ENCODE measurements around the gene RPL3. TPM values are rescaled to one million over a fixed set of nuclear protein-coding genes. Genes with fewer than 3 reads are reported as not detected.
"Not testable (repeated sequence)": the region's sequence is repeated elsewhere in the genome, so short reads cannot be mapped to it uniquely, and the experiment has no call there.

The RPL3 gene
- total RNA-seq, 4 donors from 2014 or later = 909 to 2,069 (median 1,420) TPM

- Histone ChIP-seq H3K4me1 (peaks cover 0 to under 1% (median 0%) of the 10 kb centered on the region in 4 donors), H3K9me3 (no peaks in the 10 kb centered on the region), H3K4me3 (no peak overlapping the region), H3K36me3 (no peaks in the 10 kb centered on the region), H3K27me3 (no peaks in the 10 kb centered on the region), H3K27ac (no peak overlapping the region)
- intact Hi-C loops (cut with DNase I; ENCODE audit: low total_unique reads) (no loop called here), in situ Hi-C loops (cut with MboI; ENCODE audit: low pct_ligation_motif_present in 1 of 4, low pct_unique_long_range_greater_than_20kb in 1 of 4, low sequenced_read_pairs in 3 of 4) (no loop called here)
- no peak for DNase-seq
- 76 to 81% methylated on average over 6 to 9 of the region's 9 CpGs for WGBS, 2 donors (ENCODE audit: low coverage in 1 of 2)
- TF ChIP-seq POLR2AphosphoS5 (IDR thresholded peaks at IDR 0.05) (no peak), EP300 (IDR thresholded peaks at IDR 0.05; ENCODE audit: low read depth) (no peak), POLR2A (IDR thresholded peaks at IDR 0.05) (no peak)
- TF ChIP-seq, protein P1, sequence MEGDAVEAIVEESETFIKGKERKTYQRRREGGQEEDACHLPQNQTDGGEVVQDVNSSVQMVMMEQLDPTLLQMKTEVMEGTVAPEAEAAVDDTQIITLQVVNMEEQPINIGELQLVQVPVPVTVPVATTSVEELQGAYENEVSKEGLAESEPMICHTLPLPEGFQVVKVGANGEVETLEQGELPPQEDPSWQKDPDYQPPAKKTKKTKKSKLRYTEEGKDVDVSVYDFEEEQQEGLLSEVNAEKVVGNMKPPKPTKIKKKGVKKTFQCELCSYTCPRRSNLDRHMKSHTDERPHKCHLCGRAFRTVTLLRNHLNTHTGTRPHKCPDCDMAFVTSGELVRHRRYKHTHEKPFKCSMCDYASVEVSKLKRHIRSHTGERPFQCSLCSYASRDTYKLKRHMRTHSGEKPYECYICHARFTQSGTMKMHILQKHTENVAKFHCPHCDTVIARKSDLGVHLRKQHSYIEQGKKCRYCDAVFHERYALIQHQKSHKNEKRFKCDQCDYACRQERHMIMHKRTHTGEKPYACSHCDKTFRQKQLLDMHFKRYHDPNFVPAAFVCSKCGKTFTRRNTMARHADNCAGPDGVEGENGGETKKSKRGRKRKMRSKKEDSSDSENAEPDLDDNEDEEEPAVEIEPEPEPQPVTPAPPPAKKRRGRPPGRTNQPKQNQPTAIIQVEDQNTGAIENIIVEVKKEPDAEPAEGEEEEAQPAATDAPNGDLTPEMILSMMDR (IDR thresholded peaks at IDR 0.05) = no peak
These were observed 40.3 kb upstream of the RPL3 start for GRCh38 chr22:39359659-39360195.

DNA sequence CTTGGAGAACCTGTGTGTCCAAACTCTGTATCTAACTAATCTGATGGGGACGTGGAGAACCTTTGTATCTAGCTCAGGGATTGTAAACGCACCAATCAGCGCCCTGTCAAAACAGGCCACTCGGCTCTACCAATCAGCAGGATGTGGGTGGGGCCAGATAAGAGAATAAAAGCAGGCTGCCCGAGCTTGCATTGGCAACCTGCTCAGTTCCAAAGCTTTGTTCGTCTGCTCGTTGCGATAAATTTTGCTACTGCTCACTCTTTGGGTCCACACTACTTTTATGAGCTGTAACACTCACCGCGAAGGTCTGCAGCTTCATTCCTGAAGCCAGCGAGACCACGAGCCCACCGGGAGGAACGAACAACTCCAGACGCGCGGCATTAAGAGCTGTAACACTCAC is 38.8 kb upstream of the RPL3 start:
- H3K27me3 ChIP-seq; DNase-seq; H3K27ac ChIP-seq; intact Hi-C loops (cut with DNase I; ENCODE audit: low total_unique reads); in situ Hi-C loops (cut with MboI; ENCODE audit: low pct_ligation_motif_present in 1 of 4, low pct_unique_long_range_greater_than_20kb in 1 of 4, low sequenced_read_pairs in 3 of 4); H3K9me3 ChIP-seq; H3K4me3 ChIP-seq; H3K4me1 ChIP-seq; H3K36me3 ChIP-seq: not testable (repeated sequence)
- 87 to 91% methylated on average over 7 to 16 of the region's 17 CpGs for WGBS, 2 donors (ENCODE audit: low coverage in 1 of 2)

DNA sequence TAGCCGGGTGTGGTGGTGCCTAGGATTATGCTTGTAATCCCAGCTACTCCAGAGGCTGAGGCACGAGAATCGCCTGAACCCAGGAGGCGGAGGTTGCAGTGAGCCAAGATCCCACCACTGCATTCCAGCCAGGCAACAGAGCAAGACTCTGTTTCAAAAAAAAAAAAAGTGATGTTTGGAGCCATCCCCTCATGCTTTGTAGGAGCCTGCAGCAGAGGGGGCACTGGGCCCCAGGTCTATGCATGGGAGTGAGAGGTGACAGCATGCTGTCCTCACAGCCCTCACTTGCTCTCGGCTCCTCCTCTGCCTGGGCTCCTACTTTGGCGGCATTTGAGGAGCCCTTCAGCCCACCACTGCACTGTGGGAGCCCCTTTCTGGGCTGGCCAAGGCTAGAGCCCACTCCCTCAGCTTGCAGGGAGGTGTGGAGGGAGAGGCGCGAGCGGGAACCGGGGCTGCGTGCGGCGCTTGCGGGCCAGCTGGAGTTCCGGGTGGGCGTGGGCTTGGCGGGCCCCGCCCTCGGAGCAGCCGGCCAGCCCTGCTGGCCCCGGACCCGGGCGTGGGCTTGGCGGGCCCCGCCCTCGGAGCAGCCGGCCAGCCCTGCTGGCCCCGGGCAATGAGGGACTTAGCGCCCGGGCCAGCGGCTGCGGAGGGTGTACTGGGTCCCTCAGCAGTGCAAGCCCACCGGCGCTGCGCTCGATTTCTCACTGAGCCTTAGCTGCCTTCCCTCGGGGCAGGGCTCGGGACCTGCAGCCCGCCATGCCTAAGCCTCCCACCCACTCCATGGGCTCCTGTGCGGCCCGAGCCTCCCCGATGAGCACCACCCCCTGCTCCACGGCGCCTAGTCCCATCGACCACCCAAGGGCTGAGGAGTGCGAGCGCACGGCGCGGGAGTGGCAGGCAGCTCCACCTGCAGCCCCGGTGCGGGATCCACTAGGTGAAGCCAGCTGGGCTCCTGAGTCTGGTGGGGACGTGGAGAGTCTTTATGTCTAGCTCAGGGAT is 38.0 kb upstream of the RPL3 start:
- 94 to 100% methylated on average over 1 to 18 of the region's 53 CpGs for WGBS, 2 donors (ENCODE audit: low coverage in 1 of 2)
- intact Hi-C loops (cut with DNase I; ENCODE audit: low total_unique reads); H3K27me3 ChIP-seq; H3K4me3 ChIP-seq; H3K36me3 ChIP-seq; H3K9me3 ChIP-seq; H3K4me1 ChIP-seq; H3K27ac ChIP-seq; DNase-seq; in situ Hi-C loops (cut with MboI; ENCODE audit: low pct_ligation_motif_present in 1 of 4, low pct_unique_long_range_greater_than_20kb in 1 of 4, low sequenced_read_pairs in 3 of 4): not testable (repeated sequence)

DNA sequence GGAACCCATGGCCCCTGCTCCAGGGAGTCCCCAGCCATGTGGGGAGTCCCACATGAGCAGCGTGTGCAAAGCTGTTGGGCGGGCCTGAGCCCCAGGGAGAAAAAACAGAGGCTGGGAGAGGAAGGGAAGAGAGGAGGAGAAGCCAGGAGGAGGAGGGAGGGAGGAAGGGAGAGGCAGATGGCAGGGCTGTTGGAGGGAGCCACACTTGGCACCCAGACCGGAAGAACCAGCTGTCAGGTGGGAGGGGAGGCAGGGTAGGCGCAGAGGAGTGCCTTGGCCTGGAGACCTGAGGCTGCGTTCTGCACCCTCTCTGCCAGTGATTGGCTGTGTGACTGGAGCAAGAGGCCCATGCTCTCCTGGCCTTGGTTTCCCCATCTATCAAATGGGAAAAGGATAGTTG is 37.0 kb upstream of the RPL3 start:
- in situ Hi-C loops (cut with MboI; ENCODE audit: low pct_ligation_motif_present in 1 of 4, low pct_unique_long_range_greater_than_20kb in 1 of 4, low sequenced_read_pairs in 3 of 4) (no loop called here), intact Hi-C loops (cut with DNase I; ENCODE audit: low total_unique reads) (no loop called here)
- Histone ChIP-seq H3K4me1 (no peaks in the 10 kb centered on the region), H3K27me3 (peaks cover under 1% of the 10 kb centered on the region), H3K9me3 (no peaks in the 10 kb centered on the region), H3K36me3 (no peaks in the 10 kb centered on the region), H3K4me3 (no peak overlapping the region), H3K27ac (no peak overlapping the region)
- WGBS, 2 donors (ENCODE audit: low coverage in 1 of 2) = 70 to 80% methylated on average over 2 to 5 of the region's 5 CpGs
- TF ChIP-seq POLR2AphosphoS5 (IDR thresholded peaks at IDR 0.05) = no peak
- TF ChIP-seq EP300 (IDR thresholded peaks at IDR 0.05; ENCODE audit: low read depth) = no peak
- TF ChIP-seq, protein P1 (IDR thresholded peaks at IDR 0.05) = no peak
- no peak for TF ChIP-seq POLR2A (IDR thresholded peaks at IDR 0.05)
- DNase-seq = no peak

DNA sequence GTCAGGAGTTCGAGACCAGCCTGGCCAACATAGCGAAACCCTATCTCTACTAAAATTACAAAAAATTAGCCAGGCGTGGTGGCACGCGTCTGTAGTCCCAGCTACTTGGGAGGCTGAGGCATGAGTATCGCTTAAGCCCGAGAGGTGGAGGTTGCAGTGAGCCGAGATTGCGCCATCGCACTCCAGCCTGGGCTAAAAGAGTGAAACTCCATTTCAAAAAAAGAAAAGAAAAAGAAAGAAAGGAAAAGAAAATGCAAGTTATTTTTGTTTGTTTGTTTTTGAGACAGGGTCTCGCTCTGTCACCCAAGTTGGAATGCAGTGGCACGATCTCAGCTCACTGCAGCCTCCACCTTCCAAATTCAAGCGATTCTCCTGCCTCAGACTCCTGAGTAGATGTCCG is 36.4 kb upstream of the RPL3 start:
- WGBS, 2 donors (ENCODE audit: low coverage in 1 of 2) = 89 to 94% methylated on average over 9 to 13 of the region's 14 CpGs
- H3K27me3 ChIP-seq; H3K4me3 ChIP-seq; H3K4me1 ChIP-seq; H3K27ac ChIP-seq; in situ Hi-C loops (cut with MboI; ENCODE audit: low pct_ligation_motif_present in 1 of 4, low pct_unique_long_range_greater_than_20kb in 1 of 4, low sequenced_read_pairs in 3 of 4); H3K36me3 ChIP-seq; H3K9me3 ChIP-seq; intact Hi-C loops (cut with DNase I; ENCODE audit: low total_unique reads); DNase-seq: not testable (repeated sequence)

Data from transverse colon (tissue), 4 donors.